NCI-H1417 treated with DMSO at 0.1 percent for 48 hours (cell line): ENCODE measurements around the gene ITGAE.
A peak's percentile ranks its signal among the peaks of the same experiment; 100 is the strongest.
"Not testable (repeated sequence)": the region's sequence is repeated elsewhere in the genome, so short reads cannot be mapped to it uniquely, and the experiment has no call there.

ENCODE experiments used
- DNase-seq: peaks from one replicate; lab custom pipeline; 2025; lab: John Stamatoyannopoulos, UW

The ITGAE gene

DNA sequence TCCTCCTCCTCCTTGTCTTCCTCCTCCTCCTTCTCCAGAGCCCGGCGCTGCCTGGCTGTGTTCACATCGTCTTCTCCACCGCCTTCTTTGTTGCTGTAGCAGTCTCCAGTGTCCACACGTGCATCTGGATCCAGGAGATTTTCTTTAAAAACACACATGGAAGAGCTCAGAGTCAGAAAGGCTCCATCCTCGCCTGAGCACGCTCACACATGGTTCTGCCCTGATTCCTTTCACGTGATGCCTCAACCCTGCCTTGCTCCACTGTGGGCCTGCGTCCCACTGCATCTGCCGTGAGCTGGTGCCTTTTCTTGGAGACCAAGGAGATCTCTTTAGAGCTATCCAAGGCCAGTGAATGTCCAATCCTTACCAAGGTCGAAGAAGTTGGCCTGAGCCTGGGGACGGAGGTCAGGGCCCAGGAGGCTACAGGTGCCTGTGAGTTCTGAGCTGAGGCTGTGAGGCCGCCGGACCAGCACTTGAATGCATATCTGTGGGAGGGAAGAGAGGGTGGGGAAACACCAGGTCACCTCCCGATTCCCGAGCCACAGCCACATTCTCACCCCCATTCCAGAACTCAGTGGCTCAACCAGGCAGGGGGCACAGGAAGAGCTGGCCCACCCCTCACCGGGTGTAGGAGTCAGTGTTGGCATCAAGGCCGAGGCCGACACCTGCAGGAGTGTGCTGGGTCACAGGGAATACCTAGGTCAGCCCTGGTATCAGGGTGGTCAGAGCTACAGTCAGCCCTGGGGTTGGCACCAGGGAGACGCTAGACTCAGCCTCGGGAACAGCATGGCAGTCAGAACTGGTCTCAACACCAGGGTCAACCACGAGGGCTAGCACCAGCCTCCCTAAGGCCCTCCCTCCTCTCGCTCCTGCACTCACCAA is 39.7 kb downstream of the ITGAE start:
- DNase-seq: no peak

DNA sequence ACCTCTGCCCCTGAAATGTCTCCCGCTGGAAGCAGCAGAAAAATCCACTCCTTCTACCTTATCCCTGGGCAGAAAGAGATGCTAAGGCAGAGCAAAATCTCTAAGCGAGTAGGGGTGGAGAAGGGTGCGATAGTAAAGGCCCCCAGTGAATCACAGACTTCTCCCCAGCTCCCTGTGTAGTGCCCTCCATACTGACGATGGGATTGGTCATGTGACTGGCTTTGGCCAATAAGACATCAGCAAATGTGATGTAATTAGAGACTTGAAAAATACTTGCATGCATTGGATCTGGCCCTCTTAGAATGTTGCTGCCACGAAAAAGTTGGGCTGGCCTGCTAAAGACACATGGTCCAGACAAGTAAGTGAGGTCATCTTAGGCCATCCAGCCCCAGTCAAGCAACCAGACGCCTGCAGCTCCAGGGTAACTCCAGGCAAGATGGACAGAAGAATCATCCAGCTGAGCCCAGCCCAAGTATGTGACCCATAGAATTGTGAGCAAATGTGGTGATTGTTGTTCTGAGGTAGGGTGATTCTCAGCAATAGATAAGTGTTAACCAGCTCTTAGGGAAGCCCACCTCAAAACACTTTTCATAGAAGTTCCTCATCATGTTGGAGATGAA is 41.3 kb downstream of the ITGAE start:
- DNase-seq: no peak

DNA sequence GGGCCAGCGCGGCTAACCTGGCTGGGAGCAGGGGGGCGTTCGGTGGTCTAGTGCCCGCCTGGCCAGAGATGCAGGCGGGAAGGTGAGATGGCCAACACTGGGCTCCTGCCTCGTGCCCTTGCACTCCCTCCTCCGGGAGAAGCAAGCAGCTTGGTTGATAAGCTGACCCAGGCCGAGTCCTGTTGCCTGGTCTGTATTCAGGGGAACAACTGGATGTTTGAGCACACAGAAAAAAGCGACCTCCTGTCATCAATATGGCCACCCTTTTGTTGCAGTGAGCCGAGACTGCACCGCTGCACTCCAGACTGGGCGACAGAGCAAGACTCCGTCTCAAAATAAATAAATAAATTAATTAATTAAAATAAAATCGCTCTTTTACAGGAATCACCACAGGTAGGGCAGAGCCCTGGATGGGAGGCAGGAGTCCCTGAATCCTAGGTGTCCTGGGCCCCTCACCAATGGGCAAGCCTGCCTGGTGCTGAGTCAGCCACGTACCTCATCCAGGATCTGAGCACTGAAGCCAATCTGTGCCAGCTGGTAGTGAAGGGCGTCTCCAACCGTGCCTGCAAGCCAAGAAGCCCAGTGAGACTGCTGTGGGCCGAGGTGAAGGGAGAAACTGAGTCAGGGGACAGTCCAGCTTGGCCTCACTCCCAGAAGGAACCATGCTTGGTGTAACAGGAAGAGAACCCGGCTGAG is 45.5 kb downstream of the ITGAE start:
- no peak for DNase-seq

DNA sequence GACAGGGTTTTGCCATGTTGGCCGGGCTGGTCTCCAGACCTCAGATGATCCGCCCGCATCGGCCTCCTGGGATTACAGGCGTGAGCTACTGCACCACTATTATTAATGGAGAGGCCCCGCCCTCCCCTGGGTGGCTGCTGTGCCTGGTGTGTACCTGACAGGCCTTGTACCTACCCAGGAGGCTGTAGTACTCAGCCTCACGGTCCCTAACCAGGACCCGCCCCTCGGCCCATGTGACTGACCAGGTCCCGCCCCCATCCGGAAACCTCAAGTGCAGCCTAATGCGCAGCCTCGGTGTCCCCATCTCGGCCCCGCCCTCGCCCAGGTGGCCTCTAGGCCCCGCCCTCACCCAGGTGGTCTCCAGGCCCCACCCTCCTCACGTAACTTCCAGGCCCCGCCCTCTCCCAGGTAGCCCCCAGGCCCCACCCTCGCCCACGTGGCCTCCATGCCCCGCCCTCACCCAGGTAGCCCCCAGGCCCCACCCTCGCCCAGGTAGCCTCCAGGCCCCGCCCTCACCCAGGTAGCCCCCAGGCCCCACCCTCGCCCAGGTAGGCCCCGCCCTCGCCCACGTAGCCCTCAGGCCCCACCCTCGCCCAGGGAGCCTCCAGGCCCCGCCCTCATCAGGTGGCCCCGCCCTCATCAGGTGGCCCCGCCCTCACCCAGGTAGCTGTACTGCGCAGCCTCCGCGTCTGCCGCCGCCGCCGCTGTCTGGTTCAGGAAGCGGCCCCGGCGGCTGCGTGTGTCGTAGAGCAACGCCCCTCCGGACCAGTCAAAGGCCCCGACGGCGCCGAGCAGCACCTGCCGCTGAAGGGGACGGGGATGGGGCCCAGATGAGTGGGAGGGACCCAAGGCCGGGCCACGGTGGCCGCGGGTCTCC is 46.3 kb downstream of the ITGAE start:
- DNase-seq: peak; percentile 82

DNA sequence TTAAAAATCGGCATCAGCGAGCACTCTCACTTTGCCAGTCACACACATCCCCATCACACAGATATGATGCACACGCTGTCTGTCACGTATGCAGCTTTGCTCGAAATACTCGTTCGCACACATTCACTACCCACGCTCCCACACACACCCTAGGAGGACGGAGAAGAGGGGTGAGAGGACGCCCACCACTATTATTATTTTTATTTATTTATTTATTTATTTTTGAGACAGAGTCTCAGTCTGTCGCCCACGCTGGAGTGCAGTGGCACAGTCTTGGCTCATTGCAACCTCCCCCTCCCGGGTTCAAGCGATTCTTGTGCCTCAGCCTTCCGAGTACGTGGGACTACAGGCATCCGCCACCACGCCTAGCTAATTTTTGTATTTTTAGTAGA is 46.9 kb downstream of the ITGAE start:
- DNase-seq: no peak

DNA sequence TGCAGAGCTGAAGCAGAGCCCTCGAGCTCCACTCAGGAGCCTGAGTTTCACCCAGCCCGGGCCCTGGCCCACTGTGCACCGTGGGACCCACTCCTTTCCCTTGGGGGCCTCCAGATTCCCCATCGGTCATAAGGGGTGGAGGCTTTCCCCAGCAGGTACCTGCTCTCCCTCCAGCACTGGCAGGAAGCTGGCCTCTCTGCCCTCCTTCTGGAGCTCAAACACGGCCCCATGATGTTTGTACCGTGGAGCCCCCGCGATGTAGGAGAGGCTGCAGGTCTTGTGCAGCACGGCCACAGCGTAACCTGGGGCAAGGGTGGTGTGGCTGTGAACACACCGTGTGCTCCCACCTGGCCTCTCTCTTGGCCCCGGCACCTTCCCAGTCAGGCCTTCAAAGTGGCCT is 47.4 kb downstream of the ITGAE start:
- no peak for DNase-seq

DNA sequence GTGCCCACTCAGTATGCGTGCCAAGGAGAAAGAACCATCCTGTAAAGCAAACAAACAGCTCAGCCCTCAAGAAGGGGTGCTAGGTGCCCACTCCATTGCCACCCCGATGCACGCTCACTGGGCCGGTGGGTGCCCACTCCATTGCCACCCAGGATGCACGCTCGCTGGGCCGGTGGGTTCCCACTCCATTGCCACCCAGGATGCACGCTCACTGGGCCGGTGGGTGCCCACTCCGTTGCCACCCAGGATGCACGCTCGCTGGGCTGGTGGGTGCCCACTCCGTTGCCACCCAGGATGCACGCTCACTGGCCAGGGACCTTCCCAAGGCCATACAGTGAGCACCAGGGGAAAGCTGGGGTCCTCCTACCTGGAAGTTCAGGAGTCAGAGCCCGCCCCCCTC is 49.2 kb downstream of the ITGAE start:
- DNase-seq: no peak

DNA sequence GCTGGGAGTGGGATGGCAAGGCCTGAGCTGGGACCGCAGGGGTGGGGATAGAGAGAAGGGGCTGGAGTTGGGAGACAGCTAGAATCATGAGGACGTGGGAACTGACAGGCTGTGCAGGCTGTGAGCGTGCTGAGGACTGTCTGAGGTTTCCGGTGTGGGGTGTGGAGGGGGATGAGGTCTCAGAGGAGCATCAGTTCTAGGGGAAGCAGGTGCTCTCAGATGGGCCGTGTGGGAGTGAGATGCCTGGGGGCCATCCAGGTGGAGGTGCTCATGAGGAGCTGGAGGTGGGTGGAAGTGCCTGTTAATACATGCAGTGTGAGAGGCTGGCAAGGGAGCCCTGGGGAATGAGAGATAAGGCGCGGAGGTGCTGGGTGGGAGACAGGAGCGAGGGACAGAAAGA is 50.1 kb downstream of the ITGAE start:
- no peak for DNase-seq

DNA sequence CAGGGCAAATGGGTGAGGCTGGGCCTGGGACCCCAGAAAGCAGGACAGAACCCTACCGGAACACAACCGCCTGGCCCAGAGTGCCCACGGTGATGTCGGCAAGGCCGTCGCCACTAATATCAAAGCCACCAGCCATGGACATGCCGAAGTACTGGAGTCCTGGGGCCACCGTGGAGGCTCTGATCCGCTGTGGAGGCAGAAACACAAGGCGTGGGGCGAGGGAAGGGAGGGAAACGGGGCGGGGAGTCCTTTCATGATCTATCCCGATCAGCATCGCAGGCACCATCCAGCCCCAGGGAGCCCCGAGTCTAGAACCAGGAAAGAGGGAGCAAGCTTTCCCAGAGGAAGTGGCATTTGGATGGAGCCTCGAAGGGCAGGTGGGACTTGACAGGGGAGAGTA is 50.7 kb downstream of the ITGAE start:
- DNase-seq: no peak

DNA sequence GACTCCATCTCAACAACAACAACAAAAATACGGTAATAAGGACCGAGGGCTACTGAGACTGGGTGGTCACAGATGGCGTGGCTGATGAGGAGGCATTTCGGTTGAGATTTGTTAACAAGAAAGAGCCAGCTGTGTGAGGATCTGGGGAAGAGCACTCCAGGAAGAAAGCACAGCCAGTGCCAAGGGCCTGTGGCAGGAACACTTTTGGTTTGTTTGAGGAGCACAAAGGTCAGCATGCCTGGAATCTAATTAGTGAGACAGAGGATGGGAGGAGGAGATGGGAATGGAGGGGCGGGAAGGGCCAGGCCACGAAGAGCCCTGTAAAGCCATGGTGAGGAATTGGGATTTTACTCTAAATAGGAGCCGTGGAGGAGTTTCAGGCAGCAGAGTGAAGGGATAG is 52.4 kb downstream of the ITGAE start:
- DNase-seq: no peak

DNA sequence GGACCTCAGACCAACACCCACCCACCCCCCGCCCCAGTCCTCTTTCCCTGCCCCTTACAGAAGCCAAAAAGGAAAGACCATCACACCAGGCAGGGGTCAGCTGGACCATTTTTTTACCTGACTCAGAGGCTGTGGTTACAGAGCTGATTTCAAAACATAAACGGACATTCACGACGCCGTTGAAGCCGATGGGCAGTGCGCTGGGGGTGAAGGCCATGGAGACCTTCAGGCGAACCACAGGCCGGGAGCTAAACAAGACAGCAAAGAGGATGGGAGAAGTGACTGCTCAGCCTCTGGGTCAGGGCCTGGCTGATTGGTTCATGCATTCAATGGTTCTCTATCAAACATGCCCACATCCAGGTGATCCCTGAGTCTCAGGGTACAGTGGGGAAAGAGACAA is 53.2 kb downstream of the ITGAE start:
- no peak for DNase-seq

DNA sequence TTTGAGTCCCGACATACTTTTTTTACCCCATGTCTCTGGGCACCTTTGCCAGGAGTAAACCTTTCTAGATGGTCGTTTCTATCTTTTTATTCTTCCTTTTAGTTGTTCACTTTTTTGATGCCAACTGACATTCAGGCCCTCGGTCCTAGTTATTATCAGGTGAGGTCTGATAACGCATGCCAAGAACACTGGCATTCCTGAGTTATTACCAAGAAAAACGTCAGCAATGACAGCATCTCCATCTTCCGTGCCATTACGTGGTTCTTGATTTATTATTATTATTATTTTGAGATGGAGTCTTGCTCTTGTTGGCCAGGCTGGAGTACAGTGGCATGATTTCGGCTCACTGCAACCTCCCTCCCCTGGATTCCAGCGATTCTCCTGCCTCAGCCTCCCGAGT is 55.9 kb downstream of the ITGAE start:
- no peak for DNase-seq

DNA sequence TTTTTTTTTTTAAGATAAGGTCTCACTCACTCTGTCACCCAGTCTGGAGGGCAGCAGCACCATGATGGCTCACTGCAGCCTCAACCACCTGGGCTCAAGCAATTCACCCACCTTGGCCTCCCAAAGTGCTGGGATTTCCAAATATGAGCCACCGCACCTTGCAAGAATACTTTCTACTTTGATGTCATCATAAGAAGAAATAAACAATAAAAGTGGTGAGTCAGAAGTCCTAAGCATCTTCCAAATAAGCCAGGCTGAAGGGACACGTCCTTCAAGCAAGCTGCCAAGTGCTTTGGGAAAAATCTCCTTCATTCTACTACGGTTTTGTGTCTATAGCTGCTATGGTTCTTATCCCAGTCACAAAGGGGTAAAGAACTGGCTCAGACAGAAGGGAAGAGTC is 57.0 kb downstream of the ITGAE start:
- no peak for DNase-seq

DNA sequence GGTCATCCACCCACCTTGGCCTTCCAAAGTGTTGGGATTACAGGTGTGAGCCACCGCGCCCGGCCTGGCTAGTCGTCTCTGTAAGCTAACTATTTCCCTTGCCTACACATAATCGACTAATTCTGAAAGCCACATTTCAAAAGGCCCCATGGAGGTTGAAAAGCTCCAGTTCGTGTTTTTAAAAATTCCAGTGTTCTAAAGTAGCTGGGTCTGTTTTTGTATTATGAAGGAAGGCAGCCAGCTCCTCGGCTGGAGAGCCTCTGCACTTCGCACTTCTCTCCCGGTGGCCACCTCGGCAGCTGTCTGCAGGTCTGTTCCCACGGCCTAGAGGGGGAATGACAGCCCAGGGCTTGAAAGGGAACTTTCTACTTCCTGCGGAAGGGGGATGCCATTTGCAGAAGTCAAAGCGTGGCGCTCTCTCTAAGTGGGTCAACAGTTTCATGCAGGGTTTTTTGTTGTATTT is 60.3 kb downstream of the ITGAE start:
- no peak for DNase-seq

DNA sequence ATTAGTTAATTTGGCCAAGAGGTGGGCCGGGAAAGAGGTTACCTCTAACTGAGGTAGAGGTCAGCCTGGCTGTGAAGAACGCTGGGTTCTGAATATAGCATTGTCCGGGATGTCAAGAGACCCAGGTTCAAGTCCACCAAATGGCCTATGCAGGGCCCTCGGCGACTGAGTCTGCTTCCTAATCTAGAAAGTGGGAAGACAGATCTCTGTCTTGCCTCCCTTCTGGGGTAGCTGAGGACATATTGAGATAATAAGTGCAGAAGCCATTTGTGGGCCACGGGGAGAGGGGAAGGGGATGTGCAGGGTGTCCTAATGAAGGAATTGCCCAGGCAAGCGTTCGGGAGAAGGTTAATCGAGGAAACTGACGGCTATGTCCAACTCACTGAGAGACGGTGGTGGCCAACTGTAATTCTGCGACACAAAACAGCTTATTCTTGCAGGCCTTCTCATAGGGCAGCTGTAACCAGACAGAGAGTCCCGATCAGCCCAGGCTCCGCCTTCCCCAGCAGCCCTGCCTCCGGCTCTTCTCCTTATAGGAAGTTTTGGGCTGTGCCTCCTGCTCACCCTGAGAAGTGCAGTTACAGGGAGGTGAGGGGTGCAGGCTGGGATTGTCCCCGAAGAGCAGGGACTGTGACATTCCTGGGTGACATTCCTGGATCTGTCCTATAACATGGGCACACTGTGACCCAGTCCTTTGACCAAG is 61.4 kb downstream of the ITGAE start:
- no peak for DNase-seq

DNA sequence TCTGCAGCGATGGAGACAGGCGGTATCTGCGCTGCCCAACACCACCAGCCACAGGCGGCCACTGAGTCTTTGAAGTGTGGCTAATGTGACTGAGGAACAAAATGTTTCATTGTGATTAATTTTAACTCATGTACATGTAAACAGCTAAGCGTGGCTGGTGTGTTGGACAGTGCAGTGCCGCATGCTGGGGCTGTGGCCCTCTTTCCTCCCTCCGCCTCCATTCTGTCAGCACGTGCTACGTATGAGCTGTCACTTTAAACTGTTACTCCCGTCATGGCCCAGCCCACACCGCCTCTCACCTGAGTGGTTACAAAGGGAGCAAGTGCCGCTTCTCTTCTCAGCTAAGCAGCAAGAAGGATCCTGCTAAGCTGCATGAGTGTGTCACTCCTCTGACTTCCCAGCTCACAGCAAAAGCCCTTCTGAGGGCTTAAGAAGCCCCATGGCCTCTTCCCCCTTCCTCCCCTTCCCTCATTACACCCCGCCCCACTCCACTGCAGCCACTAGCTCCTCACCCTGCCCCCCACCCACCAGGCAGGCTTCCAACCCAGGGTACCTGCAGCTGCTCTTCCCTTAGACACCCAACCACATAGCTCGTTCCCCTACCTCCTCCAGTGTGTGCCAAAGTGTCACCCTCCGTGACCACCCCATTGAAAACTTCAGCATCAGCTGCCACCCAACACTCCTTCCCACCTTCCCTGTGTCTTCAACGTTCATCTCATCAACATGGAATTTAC is 62.3 kb downstream of the ITGAE start:
- no peak for DNase-seq

DNA sequence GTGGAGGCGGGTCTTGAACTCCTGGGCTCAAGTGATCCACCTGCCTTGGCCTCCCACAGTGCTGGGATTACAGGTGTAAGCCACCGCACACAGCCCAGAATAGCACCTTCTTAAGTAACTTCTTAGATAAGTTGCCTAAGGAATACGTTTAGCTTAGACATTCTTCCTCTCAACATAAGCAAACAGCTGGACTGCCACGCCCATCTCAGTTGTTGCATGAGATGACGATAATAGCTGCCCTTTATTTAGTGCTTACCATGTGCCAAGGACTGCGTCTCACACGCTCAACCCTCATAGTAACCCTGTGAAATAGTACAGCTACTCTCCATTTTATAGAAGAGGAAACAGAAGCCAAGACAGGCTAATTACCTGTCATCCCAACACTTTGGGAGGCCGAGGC is 65.5 kb downstream of the ITGAE start:
- no peak for DNase-seq

DNA sequence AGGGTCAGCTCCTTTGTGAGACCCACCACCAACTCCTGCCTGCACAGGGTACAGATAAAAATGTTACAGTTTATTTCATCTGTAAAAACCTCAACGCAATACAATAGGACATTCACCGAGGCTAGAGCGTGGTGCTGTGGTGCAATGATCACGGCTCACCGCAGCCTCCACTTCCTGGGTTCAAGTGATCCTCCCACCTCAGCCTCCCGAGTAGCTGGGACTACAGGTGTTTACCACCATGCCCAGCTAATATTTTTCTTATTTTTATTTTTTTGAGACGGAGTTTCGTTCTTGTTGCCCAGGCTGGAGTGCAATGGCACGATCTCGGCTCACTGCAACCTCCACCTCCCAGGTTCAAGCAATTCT is 66.1 kb downstream of the ITGAE start:
- not testable (repeated sequence) for DNase-seq

DNA sequence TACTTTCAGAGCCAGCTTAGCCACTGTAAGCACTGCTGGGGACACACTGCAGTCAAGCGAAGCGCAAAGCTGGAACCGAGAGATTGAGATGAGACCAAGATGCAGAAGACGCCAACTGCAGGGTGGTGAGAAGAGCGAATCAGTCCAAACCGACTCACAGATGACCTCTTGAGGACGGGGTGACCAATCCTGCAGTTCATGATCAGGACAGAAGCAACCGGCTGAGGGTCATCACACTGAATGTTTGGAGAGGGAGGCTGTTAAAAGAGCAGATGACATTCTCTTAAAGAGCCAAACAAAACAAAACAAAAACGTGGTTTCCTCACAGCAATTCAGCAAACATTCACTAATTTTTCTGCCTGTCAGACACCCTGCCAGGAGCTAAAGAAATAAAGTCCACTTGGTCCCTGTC is 68.8 kb downstream of the ITGAE start:
- no peak for DNase-seq

DNA sequence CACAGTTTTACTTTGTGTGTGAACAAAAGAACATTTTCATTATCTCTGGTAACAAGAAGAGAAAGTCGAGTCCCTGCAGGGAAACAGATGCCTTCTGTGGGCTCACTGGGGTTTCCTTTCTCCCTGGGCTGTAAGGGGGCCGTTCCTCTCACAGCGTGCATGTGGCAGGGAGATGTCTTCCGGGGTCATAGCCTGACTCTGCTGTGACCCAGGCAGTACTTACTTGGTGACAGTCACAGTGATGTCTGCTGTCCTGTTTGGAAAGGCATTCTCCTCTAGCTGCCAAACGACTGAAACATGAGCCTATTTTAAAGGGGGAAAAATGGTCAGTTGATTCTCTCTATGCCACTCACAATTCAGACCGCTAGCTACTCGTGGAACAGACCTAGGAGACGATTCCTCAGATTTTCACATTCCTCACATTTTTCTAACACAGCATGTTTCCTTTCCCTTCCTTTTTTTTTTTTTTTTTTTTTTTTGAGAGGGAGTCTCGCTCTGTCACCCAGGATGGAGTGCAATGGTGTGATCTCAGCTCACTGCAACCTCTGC is 70.0 kb downstream of the ITGAE start:
- DNase-seq: no peak

DNA sequence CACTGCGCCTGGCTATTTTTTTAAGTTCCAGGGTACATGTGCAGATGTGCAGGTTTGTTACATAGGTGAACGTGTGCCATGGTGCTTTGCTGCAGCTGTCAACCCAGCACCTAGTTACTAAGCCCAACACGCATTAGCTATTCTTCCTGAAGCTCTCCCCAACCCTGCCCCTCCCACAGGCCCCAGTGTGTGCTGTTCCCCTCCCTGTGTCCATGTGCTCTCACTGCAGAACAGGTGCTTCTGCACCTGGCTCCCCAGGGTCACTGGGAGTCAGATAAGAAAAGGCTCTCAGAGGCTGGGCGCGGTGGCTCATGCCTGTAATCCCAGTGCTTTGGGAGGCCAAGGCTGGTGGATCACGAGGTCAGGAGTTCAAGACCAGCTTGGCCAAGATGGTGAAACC is 71.1 kb downstream of the ITGAE start:
- DNase-seq: no peak
